PC-9 (cell line): ENCODE measurements around the gene RBM4. TPM values are rescaled to one million over a fixed set of nuclear protein-coding genes. Genes with fewer than 3 reads are reported as not detected.

Experiments
- BruUV-seq: library from RNA; stranded (reverse); fragments of 400-500 nt; replicated peaks from 2 replicates; lab custom pipeline; 2021; lab: Mats Ljungman, UMichigan
- CTCF ChIA-PET: fragments of 300-600 bp; sonication (Branson Sonifier 250); formaldehyde crosslinking; loops from one replicate; lab custom pipeline; 2022; ENCODE audit warnings: antibody characterized with exemption; lab: Charles Lee
- POLR2A ChIA-PET: fragments of 300-600 bp; sonication (Branson Sonifier 250); formaldehyde crosslinking; loops from one replicate; lab custom pipeline; 2022; ENCODE audit warnings: antibody characterized with exemption; ENCODE audit not compliant: unreplicated experiment; lab: Charles Lee
- DNase-seq, 2 experiments: peaks; one replicate each; pipeline versions ENCODE4 v3.0.0 to v3.0.0-alpha.2; 2015 to 2022; ENCODE audit warnings: mixed read lengths in 1 of 2
- H2AFZ ChIP-seq: fragments of 200-600 bp; sonication (generic); 2 replicates; pipeline ENCODE4 v1.8.1; 2017; ENCODE audit warnings: antibody characterized with exemption
- H3F3A ChIP-seq: fragments of 200-600 bp; sonication (generic); 2 replicates; pipeline ENCODE4 v1.8.1; 2017; ENCODE audit warnings: antibody characterized with exemption, mild to moderate bottlenecking, low read depth; ENCODE audit not compliant: insufficient read depth
- H3K27ac ChIP-seq: fragments of 200-600 bp; sonication (generic); 2 replicates; pipeline ENCODE4 v1.6.1; 2016; ENCODE audit warnings: mixed run types
- H3K27me3 ChIP-seq: fragments of 200-600 bp; sonication (generic); 2 replicates; pipeline ENCODE4 v1.6.1; 2016; ENCODE audit warnings: low read depth, mixed run types; ENCODE audit not compliant: insufficient read depth
- H3K36me3 ChIP-seq: fragments of 200-600 bp; sonication (generic); 2 replicates; pipeline ENCODE4 v1.6.1; 2016; ENCODE audit warnings: low read depth, mixed run types
- H3K4me1 ChIP-seq: fragments of 200-600 bp; sonication (generic); replicated peaks from 2 replicates; pipeline ENCODE4 v1.6.1; 2016; ENCODE audit warnings: mixed run types; ENCODE audit not compliant: insufficient read depth
- H3K4me2 ChIP-seq: fragments of 200-600 bp; sonication (generic); 2 replicates; pipeline ENCODE4 v1.6.1; 2017; ENCODE audit warnings: mixed run types
- H3K4me3 ChIP-seq: fragments of 200-600 bp; sonication (generic); 2 replicates; pipeline ENCODE4 v1.6.1; 2016; ENCODE audit warnings: mixed run types
- H3K79me2 ChIP-seq: fragments of 200-600 bp; sonication (generic); 2 replicates; pipeline ENCODE4 v1.6.1; 2017; ENCODE audit warnings: low read depth, mixed run types
- H3K9me2 ChIP-seq: fragments of 200-600 bp; sonication (generic); 2 replicates; pipeline ENCODE4 v1.8.1; 2017; ENCODE audit warnings: mild to moderate bottlenecking; ENCODE audit not compliant: insufficient read depth
- H3K9me3 ChIP-seq: fragments of 200-600 bp; sonication (generic); 2 replicates; pipeline ENCODE4 v1.8.1; 2016; ENCODE audit warnings: low read depth; ENCODE audit not compliant: insufficient read depth
- H4K20me1 ChIP-seq: fragments of 200-600 bp; sonication (generic); 2 replicates; pipeline ENCODE4 v1.8.1; 2017; ENCODE audit not compliant: insufficient read depth
- EZH2 ChIP-seq: fragments of 200-600 bp; sonication (generic); IDR thresholded peaks from 2 replicates; pipeline ENCODE4 v1.8.0; 2017; ENCODE audit warnings: antibody characterized with exemption, low read depth
- intact Hi-C: fragments of 100-400 bp; cut with micrococcal nuclease; formaldehyde crosslinking; loops from one replicate; pipeline ENCODE4 v1.10.0; 2022; ENCODE audit not compliant: unreplicated experiment
- total RNA-seq: library from RNA; stranded (reverse); gene quantifications from 2 replicates; pipeline ENCODE4 v1.2.3, GENCODE V29; 2021
- TF ChIP-seq, protein P1 (sequence below): fragments of 200-600 bp; sonication (generic); conservative IDR thresholded peaks from 2 replicates; pipeline ENCODE4 v1.6.1; 2017; ENCODE audit warnings: mixed run types, antibody characterized with exemption, mild to moderate bottlenecking, moderate library complexity

RBM4 gene
- total RNA-seq, 1 experiment from 2014 or later = 140 TPM

DNA sequence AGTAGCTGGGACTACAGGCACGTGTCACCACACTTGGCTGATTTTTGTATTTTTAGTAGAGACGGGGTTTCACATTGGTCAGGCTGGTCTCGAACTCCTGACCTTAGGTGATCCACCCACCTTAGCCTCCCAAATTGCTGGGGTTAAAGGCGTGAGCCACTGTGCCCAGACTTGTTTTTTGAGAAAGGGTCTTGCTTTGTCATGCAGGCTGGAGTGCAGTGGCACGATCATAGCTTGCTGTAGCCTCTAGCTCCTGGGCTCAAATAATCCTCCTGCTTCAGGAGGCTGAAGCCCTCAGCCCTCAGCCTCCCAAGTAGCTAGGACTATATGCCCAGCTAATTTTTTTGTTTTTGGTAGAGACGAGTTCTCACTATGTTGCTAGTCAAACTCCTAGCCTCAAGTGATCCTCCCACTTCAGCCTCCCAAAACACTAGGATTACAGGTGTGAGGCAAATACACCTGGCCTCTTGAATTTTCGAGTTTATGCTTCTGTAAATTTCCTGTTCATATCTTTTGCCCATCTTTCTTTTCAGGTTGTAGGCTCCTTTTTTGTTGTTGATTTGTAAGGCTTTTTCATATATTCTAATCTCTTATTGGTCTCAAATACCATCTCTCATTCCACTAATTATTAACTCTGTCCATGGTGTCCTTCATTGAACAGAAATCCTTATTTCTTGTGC, 42.6 kb downstream of the RBM4 start:
- Histone ChIP-seq H3K36me3 (peaks cover 3% of the 10 kb centered on the region; the same call in 1 of the 2 replicates), H2AFZ (no peak overlapping the region), H3K9me2 (no peaks in the 10 kb centered on the region), H3K9me3 (no peaks in the 10 kb centered on the region), H3K4me2 (no peak overlapping the region), H3K4me3 (no peak overlapping the region), H3K79me2 (peaks cover 12% of the 10 kb centered on the region), H3F3A (peaks cover 22% of the 10 kb centered on the region), H3K27ac (no peak overlapping the region), H3K27me3 (no peaks in the 10 kb centered on the region), H3K4me1 (peaks cover 10% of the 10 kb centered on the region), H4K20me1 (no peaks in the 10 kb centered on the region)
- BruUV-seq = no TSS peak
- no peak for DNase-seq
- ChIA-PET CTCF (interaction anchor here (0.9 kb wide), 1 partner anchor 266 kb away, joined by 3 read pairs; no protein-coding TSS in a partner anchor), POLR2A (interaction anchor here (0.6 kb wide), 1 partner anchor 622 kb away, joined by 3 read pairs; the partner anchor contains the start of gene SSH3)
- intact Hi-C loops = no loop called here
- no peak for TF ChIP-seq EZH2
- TF ChIP-seq, protein P1, sequence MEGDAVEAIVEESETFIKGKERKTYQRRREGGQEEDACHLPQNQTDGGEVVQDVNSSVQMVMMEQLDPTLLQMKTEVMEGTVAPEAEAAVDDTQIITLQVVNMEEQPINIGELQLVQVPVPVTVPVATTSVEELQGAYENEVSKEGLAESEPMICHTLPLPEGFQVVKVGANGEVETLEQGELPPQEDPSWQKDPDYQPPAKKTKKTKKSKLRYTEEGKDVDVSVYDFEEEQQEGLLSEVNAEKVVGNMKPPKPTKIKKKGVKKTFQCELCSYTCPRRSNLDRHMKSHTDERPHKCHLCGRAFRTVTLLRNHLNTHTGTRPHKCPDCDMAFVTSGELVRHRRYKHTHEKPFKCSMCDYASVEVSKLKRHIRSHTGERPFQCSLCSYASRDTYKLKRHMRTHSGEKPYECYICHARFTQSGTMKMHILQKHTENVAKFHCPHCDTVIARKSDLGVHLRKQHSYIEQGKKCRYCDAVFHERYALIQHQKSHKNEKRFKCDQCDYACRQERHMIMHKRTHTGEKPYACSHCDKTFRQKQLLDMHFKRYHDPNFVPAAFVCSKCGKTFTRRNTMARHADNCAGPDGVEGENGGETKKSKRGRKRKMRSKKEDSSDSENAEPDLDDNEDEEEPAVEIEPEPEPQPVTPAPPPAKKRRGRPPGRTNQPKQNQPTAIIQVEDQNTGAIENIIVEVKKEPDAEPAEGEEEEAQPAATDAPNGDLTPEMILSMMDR = no peak

DNA sequence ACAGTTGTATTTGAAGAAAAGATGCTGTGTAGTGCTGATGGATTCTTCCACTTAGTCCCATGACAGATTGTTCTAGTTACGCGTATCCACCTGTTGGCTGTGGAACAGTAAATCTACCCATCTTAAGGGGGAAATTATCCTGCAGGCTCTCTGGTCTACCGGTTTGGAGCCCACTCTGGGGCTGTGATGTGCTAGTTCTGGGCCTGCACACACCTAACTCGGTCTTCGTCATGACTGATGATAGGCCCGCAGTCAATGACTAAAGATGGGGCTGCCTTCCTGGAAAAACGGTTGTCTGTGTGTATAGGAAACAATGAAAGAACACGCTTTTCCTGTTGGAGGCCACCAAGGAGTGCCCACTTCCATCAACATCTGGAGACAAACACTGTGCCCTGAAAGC, 45.4 kb downstream of the RBM4 start:
- Histone ChIP-seq H3K4me1 (no peaks in the 10 kb centered on the region), H3K9me2 (no peaks in the 10 kb centered on the region), H3K27me3 (no peaks in the 10 kb centered on the region), H3K36me3 (no peaks in the 10 kb centered on the region), H3K27ac (no peak overlapping the region), H3K9me3 (no peaks in the 10 kb centered on the region), H3K4me2 (no peak overlapping the region), H3F3A (peaks cover 4% of the 10 kb centered on the region), H2AFZ (no peak overlapping the region), H4K20me1 (no peaks in the 10 kb centered on the region), H3K79me2 (no peaks in the 10 kb centered on the region), H3K4me3 (no peak overlapping the region)
- no peak for TF ChIP-seq EZH2
- TF ChIP-seq, protein P1 = no peak
- no peak for DNase-seq
- no TSS peak for BruUV-seq
- intact Hi-C loops = no loop called here
- ChIA-PET POLR2A (no interaction called here), CTCF (interaction anchor here (0.7 kb wide), 1 partner anchor 416 kb away, joined by 3 read pairs; no protein-coding TSS in a partner anchor)

DNA sequence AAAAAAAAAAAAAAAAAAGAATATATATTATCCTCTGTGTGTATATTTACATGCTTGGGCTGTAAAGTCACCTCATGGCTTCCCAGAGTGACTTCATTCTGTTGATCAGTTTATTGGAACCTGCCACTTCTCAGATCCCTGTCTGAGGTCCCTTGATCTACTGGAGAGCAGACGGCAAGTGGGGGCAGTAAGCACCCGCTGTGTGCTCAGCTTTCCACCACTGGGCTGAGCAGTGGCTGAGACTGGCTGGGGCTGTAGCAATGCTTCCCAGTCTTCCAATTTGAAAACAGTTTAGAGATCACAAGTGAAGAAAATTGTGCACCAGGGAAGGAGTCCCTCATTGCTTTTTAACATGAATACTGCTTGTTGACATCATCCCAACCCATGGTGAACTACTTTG, 46.1 kb downstream of the RBM4 start:
- no peaks in the 10 kb centered on the region for H4K20me1 ChIP-seq
- POLR2A ChIA-PET = no interaction called here
- peaks cover 3% of the 10 kb centered on the region for H3F3A ChIP-seq
- no TSS peak for BruUV-seq
- H3K9me2 ChIP-seq = no peaks in the 10 kb centered on the region
- no peaks in the 10 kb centered on the region for H3K79me2 ChIP-seq
- H3K4me3 ChIP-seq = no peak overlapping the region
- no peak overlapping the region for H3K27ac ChIP-seq
- CTCF ChIA-PET = interaction anchor here (0.7 kb wide), 1 partner anchor 417 kb away, joined by 3 read pairs; no protein-coding TSS in a partner anchor
- no peaks in the 10 kb centered on the region for H3K36me3 ChIP-seq
- no peak for DNase-seq
- H3K4me1 ChIP-seq = no peaks in the 10 kb centered on the region
- no peaks in the 10 kb centered on the region for H3K9me3 ChIP-seq
- H3K27me3 ChIP-seq = no peaks in the 10 kb centered on the region
- H3K4me2 ChIP-seq = no peak overlapping the region
- TF ChIP-seq EZH2 = no peak
- TF ChIP-seq, protein P1 = no peak
- intact Hi-C loops = no loop called here
- H2AFZ ChIP-seq = no peak overlapping the region
